NCI-H345 (cell line): ENCODE results near the gene PARP16.

ENCODE experiments used
- DNase-seq: peaks from one replicate; lab custom pipeline; 2025; lab: John Stamatoyannopoulos, UW

The PARP16 gene, protein sequence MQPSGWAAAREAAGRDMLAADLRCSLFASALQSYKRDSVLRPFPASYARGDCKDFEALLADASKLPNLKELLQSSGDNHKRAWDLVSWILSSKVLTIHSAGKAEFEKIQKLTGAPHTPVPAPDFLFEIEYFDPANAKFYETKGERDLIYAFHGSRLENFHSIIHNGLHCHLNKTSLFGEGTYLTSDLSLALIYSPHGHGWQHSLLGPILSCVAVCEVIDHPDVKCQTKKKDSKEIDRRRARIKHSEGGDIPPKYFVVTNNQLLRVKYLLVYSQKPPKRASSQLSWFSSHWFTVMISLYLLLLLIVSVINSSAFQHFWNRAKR

DNA sequence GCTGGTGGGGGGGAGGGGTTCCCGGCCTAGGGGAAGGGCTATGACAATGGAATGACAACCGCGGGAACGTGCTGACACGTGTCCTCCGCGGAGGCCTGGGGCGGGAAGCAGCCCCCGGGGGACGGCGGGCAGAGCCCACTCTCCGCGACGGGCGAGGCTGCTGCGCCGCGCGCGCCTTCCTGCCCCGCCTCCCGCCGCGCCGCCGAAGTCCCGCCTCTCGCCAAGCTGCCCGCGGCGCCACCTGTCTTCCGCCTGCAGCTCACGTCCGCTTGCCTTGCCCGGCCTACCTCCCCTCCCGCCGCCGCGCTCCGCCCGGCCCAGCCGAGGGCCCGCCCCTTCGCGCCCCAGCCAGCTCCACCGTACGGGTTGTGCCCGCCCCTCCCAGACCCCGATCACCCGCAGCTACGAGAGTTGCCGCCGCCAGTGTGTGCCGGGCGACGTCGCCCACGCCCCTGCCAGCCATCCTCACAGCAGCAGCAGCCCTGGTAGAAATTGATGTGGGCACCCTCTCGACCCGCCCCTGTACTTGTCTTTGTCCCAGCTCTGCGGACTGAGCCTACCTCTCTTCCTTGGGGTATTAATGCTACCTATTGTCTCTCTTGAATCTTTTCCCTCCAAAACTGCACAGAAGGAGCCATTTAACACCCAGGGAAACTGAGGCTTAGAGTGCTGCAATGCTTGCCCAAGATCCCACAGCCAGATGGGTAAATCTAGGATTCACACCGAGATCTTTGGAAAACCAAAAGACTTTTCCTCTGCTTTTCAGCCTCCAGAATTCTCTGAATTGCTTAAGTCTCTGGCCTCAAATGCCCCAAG lies at the start of gene PARP16:
Gene PARP16, minus strand, starts transcription at position 180 of the 816 bp plus-strand sequence. CDS start 457 bp downstream, outside the sequence.
- peak; percentile 91 for DNase-seq

- no peak for DNase-seq
Observed at GRCh38 chr15:65335278-65336055, 48.8 kb upstream of the PARP16 start.

GRCh38 chr15:65334586-65335231 lies 48.0 kb upstream of the PARP16 start:
- DNase-seq = no peak

- DNase-seq = no peak
Observed at GRCh38 chr15:65333856-65334255, 47.2 kb upstream of the PARP16 start.

DNA sequence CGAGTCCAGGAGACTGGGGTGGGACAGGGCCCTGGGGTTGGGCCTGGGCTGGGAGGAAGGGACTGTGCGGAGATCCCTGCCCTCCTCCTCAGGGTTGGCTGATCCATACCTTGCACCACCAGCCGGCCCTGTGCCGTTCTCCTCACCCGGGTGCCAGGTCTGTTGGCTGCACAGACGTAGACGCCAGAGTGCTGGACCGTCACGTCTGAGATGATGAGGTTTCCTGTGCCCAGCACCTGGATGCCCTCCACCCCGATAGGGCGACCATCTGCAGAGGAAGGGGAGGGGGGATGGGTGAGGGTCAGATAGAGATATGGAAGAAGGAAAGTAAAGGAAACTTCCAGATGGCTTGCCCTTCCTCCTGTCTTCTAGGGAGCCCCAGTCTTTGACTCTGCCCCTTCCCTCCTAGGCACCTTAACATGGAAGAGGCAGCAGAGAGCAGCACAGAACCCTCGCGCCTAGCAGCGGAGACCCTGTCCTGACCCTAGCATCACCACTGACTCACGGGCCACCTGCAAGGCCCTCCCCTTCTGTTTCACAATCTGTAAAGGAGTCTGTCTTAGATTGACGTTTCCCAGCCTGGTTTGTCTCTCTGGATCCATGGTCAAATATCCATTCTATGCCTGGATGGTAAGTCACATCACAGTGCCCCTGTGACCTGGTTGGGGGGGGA lies 46.6 kb upstream of the PARP16 start:
- DNase-seq = no peak

DNA sequence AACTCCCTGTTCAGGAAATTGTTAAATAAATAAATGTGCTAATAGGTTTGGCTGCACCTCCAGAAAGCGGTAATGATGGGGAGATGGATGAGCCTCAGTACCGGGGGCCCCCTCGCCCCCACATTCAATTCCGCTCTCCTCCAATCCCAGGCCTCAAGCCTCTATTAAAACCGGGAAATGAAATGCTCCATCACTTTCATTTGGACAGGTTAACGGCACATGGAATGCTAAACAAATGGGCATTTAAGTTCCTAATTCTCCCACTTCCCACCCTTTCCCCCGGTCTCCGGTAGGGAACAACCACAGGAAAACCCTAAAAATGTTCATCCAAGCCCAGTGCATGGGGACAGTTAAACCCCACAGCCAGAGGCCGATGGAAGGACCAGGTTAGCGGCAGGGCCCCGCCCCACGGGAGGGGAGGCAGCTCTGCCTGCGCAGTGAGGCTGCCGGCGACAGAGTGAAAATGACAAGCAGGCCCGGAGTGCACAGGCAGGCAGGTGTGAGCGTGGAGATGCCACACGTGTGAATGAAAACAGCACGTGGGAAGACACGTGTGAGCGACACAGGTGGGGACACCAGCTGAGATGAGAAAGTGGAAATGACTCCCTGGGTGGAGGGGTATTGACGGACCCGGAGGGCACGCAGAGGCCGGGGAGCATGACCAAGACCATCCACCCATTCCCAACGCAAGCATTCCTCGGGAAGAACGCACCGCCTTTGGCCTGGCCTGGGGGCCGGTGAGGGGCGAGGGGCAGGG lies 45.9 kb upstream of the PARP16 start:
- DNase-seq = no peak

DNA sequence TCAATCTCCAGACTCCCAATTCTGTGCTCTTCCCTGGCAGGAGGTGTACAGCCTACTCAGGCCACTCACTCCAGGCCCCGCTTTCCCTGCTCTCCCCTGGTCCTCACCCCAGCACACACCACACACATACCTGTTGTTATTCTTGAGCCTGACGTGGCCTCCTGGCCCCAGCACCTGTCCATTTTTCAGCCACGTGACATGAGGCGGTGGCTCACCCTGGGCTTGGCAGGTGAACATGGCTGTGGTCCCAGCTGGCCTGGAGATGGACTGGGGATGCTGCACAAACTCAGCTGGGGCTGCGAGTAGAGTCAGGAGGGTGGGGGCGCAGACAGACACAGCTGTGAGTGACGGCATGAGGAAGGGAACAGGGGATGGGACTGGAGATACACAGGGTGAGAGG lies 45.1 kb upstream of the PARP16 start:
- DNase-seq = no peak

GRCh38 chr15:65330934-65331645 lies 44.4 kb upstream of the PARP16 start:
- DNase-seq = no peak

DNA sequence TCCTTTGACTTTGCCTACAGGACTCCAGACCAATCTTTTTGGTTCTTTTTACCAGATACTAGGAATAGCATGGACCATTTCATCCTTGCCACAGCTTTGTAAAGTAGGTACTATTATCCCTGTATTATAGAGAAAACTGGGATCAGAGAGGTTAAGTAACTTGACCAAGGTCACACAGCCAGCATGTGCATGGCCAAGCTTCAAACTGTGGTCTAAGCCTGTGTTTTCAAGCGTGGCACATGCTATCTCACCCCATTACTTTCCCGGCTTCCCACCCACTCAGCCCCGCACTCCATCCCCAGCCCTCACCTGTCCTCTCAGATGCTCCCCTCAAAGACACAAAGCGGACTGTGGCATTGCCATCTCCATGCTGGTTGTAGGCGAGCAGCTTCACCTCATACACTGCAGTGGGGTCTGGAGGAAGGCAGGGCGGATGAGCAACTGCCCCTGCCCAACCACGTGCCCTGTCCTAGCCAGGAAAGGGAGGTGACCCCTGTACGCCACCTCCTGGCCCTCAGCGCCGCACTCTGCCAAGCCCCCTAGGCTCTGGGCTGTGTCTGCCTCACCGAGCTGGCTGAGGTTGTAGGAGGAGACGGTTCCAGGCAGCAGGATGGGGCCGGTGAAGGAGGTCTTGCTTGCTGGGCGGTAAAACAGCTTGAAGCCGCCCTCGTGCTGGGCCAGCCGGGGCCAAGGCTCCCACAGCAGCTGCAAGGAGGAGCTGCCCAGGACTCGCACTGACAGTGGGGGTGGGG lies 43.5 kb upstream of the PARP16 start:
- no peak for DNase-seq

DNA sequence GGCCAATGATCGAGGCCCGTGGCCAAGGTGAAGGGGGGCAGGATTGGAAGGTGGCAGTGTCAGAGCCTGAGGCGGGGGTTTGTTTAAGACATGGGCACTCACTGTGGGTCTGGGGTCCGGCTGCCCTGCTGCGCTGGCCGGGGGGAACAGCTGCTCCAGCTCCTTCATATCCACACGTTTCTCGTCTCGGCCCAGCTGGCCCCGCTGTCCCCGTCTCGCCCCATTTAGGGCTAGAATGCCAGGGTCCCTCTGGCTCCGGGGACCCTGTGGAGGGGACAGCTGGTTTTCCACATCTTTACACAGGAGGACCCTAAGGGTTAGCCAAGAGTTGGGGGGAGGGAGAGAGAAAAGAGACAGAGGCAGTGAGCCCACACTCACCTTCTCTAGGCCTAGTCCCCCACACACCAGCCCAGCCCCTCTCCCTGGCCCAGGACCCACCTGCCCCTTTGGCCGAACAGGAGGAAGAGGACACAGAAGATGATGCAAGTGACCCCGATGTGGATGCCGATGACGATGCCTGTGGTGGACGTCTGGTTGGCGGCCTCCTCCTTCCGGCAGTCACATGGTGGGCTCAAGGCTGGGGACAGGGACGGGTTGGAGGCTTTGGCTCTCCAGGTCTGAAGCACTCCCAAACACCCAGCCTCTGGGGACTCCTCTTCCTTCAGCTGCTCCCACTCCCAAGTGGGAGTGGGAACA lies 42.8 kb upstream of the PARP16 start:
- DNase-seq = no peak

DNA sequence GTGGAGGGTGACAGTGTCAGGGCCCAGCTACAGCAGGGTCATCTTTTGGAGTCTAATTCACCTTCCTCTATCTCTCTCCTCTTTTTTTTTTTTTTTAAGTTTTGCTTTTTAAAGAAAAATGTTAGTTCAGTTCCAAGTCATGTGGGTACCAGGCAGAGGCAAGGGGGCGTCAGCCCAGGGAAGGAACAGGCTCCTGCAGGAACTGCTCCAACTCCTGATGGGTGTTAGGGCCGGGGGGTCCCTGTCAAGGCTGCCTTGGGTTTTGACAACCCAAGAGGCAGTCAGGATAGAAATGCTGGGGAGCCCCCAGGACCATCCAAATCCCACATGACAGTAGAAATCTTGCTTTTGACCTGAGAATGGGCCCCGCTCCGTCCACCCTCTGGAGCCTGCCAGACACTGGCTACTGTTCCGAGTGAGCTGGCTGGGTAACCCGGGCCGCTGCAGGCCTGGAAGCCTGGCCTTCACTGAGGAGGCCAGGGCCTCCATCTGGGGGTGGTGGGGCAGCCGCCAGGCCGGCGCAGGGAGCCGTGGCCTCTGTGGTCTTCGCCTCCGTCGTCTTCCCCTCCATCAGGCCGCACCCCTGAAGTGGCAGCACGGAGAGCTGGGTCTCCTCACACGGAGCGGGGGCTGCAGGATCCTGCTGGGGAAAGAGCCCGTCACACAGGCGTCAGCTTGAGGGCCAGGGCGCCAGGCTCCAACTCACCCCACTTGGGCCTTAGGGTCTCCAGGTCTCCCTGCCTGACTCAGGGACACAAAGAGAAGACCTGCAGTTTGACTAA lies 42.0 kb upstream of the PARP16 start:
- no peak for DNase-seq

DNA sequence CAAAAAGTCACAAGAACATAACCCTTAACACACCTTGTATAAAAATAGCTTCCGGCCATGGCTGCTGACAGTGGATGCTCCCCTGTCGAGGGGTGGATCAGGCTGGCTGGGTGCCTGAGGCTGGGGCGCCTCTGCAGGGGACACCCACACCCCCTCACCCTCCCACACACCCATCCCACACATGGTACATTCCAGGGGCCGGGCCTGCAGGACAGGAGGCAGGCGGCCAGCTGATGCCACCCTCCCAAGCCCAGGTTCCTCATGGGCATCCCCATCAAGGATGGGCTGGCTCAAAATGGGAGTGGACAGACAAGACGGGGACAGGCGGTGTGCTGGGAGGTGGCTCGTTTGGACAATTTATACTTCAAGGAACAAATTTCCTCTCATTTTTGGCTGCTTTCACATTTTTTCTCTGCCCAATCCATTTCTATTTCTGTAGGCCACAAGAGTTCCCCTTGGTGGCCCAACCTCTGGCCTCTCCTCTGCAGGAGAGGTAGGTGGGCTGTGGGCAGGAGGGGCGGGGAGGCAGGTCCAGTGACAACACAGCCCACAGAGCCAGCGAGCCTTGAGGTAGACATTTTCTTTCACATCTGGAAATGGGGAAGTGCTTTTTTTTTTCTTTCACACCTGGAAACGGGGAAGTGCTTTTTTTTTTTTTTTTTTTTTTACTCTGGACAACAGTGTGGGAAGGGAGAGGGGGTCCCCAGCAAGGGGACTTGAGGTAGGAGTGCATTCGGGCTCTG lies 41.1 kb upstream of the PARP16 start:
- no peak for DNase-seq

DNA sequence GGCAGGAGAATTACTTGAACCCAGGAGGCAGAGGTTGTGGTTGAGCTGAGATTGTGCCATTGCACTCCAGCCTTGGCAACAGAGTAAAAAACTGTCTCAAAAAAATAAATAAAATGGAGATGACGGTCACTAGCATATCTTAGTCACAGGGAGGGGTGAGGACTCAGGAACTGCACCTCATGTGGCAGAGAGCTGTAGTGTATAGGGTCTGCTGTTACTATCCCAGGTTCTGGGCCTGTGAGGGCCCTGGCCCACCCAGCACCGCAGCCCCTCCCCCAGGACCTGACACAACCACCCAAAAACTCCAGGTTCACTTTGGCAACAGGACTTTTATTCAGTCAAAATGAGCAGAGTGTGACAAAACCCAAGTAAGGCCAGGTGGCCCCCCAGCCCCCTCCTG lies 40.1 kb upstream of the PARP16 start:
- no peak for DNase-seq

DNA sequence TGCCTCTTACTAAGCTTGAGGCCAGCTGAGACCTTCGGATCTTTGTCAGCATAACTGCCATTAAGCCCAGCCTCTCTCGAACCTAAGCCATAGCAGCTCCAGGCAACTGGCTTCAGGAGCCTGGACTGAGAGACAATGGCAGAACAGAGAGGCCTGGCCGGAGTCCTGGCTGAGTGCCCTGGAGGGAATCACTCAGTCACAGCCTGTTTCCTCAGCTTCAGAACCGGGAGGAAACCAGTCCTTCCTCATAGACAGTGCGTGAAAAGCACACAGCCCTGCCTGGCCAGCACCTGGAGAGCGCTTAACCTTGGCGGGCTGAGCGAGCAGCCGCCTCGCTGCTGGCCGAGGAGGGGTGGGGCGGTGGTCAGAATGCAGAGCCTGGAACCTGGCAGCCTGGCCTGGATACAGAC lies 39.4 kb upstream of the PARP16 start:
- DNase-seq = no peak

DNA sequence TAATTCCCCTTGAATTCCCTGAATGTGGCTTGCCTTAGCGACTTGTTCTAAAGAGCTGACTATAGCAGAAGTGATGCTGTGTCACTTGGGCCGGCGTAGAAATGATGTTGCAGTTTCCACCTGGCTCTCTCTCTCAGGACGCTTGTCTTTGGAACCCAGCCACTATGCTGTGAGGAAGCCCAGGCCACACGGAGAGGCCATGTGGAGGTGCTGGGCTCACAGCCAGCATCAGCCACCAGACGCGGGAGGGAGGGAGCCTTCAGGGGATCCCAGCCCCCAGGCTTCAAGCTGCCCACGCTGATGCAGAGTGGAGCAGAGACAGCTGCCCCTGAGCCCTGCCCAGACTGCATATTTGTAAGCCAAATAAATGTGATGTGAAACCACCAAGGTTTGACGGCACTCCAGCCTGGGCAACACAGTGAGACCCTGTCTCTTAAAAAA lies 36.4 kb upstream of the PARP16 start:
- DNase-seq = peak; percentile 60

- DNase-seq = peak; percentile 69
Observed at GRCh38 chr15:65318870-65319356, 32.2 kb upstream of the PARP16 start.

DNA sequence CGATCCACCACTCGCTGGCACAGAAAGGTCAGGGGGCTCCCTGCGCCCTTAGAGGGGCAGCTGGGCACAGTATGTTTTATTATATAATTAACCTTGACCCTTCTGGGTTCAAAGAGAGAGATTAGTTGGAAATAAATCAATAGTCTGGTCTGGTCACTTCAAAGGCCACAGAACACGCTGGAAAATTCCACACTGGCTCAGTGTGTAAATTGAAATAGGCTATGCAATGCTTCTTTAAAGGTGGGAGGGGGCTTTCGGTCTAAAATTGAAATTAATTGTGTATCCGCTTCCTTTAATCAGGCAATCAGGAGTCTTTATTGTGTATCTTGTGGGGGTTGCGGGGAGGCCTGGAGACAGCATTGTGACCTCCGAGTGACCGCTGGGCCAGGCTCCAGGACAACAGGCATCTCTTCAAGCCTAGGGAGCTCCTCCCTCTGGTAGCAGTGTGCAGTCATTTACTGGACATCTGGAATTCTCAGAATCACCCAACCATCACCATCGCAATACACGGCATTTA lies 25.8 kb upstream of the PARP16 start:
- no peak for DNase-seq
